HG03135 (cell line): ENCODE data around the gene WNT3.

Experiments
- ATAC-seq: cut with Tn5 transposase; IDR thresholded peaks from one replicate; pipeline ENCODE4 v1.9.1; 2021; ENCODE audit warnings: mild to moderate bottlenecking, moderate library complexity; ENCODE audit not compliant: unreplicated experiment

The WNT3 gene

DNA sequence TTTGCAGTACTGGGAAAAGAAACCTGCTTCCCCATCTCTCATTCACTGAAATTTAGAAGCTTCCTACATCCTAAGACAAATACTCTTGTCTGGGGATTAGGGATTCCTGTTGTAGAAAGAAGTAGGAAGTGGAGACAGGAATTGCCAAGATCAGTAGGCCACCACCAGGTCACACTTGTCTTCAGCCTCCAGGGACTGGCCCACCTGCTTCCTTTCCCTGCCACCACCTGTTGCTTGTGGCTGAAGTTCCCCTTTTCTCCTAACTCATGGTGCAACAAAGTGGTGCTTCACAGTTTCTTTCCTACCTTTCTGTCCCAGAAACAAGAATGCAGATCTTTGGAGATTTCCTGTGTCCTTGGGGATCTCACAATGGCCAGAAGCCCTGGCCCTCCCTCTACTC, 82.4 kb downstream of the WNT3 start:
- ATAC-seq = no peak

DNA sequence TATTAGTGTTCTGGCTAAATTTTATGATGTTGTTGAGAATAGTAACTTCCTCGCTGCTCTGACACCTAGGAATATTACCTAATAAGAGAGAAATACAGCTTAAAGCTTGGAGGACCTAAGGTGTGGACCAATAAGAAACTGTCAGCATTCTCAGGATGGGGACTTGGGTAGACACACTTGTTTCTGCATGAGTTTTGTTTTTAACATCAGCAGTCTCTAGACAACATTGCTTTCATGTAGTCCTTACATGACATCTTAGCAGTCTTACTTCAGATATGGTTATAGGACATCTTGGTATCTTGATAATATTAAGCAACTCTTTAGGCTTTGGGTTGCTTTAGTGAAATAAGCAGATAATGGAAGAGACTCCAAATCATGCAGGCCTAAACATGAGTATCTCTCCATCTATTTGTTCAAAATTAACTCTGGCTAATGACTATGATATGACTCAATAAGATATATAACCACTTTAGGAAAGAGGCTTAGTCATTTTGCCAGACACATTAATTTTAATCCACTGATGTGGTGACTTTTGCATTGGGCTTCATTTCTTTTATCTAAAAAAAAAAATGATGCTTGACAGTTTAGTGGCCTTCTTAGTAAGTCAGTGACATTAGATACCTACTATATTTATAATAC, 84.5 kb downstream of the WNT3 start:
- no peak for ATAC-seq

DNA sequence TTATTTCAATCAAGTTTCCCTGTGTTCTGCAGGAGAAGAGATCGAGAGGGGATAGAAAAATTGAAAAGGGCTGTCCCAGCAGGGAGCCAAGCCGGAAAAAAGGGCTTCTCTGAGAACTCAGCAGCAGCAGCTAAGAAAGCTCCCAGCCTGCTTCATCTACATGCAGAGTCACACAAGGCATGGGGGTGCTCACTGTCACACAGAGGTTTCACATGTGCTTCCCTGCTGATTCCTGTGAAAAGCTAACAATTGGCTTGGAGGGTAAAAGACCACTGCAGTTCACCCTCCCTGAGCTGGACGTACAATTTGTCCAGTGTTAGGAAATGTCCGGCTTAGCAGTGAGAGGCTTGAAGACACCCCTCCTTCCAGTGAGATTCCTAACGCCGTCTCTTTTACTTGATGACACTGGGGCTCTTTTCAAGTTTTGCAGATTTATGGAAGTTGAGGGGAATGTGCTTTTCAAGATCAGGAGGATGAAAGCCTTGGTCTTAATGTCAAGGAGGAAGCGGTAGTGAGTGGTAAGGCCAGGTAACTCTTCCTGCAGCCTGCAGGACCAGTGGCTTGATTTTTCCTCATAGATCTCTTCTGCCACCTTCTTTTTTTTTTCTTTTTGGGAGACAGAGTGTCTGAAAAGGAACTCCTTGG, 85.6 kb downstream of the WNT3 start:
- ATAC-seq = no peak

DNA sequence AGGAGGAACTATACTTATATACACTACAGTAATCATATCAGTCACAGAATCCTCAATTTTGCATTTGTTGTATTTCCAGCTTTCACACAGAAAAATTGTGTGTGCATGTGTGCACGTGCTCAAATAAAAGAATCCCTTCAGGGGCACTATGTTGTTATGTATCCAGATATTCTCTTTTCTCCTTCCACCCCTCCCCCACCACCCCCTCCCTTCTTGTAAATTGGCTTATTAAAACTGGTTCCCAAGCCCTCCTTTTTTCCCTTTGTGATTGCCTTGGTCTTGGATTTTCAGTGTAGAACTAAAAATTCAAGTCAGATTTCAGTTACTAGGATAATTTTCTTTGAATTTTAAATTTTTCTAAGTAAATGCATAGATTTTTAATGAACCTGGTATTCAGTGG, 86.3 kb downstream of the WNT3 start:
- no peak for ATAC-seq

DNA sequence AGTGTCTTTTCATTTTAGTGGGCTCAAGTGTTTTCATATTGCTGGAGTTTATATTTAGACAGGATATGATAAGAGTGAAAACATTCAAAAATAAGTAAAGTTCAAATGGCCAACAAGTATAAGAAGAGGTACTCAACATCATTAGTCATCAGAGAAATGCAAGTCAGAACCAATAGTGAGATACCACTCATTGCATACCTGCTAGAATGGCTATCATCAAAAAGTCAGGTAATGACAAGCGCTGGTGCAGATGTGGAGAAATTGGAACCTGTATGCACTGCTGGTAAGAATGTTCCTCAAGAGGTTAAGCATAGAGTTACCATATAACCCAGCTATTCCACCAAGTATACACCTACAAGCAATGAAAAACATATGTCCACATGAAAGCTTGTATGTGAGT, 87.8 kb downstream of the WNT3 start:
- ATAC-seq = no peak

DNA sequence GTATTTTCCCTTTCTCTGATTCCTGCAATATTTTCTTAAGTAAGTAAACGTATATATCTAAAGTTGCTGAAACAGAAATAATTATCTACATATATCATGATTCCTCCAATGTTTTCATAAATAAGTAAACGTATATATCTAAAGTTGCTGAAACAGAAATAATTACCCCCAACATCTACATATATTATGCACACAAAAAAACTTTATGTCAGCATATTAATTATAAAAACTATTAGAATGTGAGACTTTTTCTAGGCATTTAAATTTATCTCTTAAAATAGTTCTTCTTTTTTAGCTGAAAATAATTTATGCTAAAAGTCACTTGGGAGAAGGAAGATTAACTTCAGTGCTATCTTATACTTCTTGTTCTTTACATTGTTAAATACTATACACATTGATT, 88.5 kb downstream of the WNT3 start:
- ATAC-seq = no peak

DNA sequence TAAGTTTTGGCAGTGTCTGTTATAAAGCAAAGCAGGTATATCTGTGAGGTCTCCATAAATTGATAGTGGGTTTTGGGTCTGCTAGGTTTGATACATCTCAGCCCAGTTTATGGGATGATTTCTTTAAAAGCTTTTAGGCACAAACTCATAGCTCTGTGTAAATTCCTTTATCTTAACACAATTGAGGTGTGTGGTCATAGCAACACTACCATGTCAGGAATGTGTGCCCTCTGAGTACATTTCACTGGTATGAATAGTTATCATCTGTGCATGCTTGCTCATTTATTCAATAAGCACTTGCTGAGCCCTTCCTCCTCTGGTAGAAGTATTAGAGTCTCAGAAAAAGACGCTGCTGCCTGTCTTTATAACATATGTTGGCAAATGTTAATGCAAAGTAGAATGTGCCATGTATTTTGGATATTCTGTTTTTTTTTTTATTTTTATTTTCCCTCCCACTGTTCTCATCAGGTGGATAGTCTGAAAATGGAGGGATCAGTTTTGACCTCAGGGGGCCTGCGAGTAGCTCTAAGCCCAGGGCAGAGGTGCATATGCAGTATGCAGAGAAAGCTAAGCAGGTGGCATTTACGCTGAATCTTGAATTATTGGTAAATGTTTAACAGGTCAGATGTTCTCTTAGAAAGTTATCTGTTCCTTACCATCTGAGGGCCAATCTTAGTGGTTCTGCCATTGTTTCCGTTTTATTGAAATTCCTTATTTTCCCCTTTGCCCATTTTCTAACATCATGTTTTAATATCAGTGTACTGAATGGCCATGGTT, 90.7 kb downstream of the WNT3 start:
- no peak for ATAC-seq

DNA sequence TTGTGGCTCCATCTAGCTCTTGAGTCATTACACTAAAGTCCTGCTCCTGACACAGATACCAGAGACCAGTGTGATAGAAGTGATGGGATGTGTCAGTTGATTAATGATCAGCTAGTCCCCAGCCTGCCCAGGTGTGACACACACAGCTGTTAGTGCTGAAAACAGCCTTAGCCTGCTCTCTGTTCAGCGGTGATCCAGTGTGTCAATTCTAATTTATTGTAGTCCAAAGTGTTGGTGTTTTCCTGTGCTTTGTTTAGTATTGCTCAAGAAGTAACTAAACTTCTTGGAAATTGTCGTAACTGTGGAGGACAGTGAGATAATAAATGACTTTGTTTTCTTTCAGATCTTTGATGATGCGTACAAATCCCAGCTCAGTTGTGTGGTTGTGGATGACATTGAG, 92.3 kb downstream of the WNT3 start:
- no peak for ATAC-seq

DNA sequence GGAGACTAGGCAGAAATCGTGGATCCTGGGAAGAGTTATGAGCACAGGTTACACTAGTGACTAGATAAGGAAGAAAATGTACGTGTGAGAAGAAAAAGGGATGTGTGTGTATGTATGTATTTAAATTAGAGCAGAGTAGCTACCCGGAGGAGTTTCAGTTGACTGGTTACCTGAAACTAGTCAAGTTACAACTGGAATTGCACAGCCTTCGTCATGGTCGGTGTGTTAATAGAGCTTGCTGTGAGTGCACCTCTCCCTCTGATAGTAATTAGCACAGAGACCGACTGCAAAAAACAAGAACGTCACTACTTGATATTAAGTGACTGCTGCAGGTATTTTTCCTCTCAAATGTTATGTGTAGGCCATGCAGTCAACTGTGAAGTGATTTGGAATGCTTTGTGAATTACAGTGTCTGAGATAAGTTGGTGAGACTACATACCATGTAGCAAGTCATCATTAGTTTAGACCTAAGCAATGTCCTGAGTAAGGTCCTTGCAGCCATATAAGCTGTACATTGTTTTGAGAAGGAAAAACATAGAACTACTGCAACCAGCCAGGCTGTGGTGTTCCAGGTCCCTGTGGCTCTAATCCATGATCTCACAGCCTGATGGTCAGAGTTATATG, 95.7 kb downstream of the WNT3 start:
- no peak for ATAC-seq

DNA sequence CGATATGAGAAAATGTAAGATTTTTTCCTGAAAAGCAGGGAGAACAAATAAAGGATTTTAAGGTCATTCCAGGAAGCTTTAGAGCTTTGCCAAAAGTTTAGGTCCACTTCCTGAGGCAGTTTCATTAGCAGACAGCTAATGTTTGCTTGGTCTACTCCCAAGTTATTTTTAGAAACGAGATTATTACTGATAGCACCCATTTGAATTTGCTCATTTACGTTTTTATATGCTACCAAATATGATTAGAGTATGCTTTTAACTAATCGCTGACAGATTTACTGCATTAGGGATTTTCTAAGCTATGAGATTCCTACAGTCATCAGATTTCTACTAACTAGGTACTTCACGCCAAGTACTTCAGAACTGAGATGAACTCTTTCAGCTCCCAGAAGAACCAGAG, 98.1 kb downstream of the WNT3 start:
- ATAC-seq = no peak

DNA sequence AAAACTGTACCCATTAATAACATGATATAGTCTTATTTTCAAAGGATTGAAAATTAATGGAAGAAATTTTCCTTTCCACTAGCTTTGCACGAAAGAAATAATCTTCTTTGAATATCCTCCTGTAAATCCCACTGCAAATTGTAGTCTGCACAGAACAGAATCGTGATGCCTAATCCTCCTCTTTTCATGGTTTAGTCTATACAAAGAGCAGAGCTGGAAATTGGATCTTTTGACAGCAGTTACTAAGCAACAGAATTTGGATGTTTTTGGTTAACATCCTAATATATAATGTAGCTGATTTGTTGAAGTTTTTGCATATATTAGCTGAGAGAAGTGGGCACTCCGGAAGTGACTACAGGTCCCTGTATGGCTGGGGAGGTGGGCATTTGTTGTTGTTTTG, 98.6 kb downstream of the WNT3 start:
- no peak for ATAC-seq

DNA sequence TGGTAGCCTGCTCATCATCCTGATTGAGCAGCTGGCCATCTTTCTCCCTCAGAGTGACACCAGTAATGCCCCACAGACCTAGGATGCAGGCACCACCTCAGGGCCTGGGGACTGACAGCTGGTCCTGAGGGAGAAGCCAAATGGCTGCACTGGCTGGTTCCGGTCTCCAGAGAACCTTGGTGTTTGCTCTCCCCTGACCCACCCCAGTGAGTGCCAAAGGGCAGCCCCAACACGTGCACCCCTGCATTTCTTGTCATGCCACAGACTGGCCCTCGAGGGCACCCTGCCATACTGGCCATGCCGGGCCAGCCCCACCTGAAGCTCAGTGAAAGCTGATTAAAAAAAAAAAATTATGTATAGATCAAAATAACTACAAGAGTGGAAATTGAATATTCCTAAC, 100.5 kb downstream of the WNT3 start:
- no peak for ATAC-seq
